T-helper 1 cell treated with Interleukin-12 subunit alpha and Interleukin-12 subunit beta and Interleukin-4 antibody, amounts not matched to agents 30 ng/mL and 1 ng/mL, for 36 hours (primary cell): Measurements from ENCODE around the gene GJD3. TPM values are rescaled to one million over a fixed set of nuclear protein-coding genes. Genes with fewer than 3 reads are reported as not detected.

Experiments used
- intact Hi-C: fragments of 100-400 bp; cut with micrococcal nuclease; formaldehyde crosslinking; loops from one replicate; pipeline ENCODE4 v1.15.1; 2024
- total RNA-seq: library from RNA; stranded (reverse); gene quantifications from 2 replicates; pipeline ENCODE4 v1.2.3, GENCODE V29; 2022

Gene GJD3
- total RNA-seq, 1 donor from 2014 or later = not detected

DNA sequence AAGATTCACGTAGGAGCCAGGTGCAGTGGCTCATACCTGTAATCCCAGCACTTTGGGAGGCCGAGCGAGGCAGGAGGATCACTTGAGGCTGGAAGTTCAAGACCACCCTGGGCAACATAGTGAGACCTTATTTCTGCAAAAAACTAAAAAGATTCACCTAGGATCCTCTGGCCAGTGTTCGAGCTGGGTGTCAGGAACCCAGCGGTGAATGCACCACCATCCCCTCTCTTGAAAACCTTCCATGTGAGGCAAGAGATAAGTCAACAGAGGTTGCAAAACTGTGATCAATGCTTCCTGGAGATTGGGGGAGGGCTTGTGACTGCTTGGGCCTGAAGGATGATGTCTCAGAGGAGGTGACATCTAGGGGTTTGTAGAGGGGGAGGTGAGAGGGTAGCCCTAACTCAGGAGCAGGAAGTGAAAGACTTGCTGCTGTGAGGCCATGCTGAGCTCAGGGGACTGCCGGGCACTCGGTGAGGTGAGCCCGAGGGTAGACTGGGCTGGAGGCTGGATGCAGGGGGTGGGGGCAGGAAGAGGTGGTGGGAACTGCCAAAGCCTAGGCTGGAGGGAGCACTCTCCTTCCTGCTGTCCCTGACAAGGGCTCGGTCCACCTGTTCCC is 11.7 kb downstream of the GJD3 start:
- intact Hi-C loops = no loop called here

DNA sequence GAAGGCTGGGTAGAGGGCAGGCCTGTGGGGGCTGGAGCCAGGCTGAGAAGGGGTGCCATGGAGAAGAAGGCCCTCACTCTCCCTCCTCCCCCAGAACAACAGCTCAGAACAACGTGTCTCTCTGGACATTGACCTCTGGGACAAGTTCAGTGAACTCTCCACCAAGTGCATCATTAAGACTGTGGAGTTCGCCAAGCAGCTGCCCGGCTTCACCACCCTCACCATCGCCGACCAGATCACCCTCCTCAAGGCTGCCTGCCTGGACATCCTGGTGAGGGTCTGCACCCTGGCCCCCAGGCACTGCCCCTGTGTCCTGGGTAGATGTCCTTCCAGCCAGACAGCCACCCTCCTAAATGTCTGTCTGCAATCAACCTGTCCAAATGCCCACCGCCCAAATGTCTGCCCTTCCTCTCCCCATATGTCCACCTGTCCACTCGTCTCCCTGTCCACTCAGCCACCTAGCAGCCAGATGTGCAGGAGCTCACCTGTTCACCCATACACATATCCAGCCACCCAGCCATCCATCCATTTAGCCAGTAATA is 12.2 kb downstream of the GJD3 start:
- intact Hi-C loops = no loop called here

DNA sequence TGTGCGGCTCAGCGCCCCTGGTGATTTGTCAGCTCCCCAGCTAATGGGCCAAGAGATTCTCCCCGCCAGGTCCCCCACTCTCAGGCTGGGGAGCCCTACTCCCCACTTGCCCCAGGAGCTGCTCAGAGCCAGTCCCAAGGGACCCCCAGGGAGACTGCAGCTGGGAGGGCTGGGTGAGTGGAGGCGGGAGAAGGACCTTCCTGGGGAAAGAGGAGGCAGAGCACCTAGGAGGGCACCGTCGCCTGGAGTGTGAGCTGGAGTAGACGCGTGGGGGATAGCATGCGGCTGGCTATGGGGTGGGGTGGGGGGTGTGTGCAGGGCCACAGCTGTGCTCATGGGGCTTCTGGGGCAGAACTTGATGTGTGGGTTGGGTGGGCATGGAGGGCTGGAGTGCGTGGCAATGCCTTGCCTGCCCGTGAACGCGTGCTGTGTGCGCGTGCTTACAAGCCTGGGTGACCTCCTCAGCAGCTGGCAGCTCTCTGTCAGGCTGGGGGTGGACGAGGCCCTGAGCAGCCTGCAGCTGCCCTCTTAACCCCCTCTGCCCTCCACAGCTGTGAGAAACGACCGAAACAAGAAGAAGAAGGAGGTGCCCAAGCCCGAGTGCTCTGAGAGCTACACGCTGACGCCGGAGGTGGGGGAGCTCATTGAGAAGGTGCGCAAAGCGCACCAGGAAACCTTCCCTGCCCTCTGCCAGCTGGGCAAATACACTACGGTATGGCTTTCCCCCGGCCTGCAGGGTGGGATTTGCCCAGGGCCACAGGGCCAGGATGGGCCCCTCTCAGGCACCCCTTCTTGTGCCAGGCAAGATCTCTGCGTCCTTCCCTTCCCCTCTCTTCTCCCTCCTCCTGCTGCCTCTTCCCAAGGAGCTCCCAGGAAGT is 12.9 kb downstream of the GJD3 start:
- intact Hi-C loops = no loop called here

DNA sequence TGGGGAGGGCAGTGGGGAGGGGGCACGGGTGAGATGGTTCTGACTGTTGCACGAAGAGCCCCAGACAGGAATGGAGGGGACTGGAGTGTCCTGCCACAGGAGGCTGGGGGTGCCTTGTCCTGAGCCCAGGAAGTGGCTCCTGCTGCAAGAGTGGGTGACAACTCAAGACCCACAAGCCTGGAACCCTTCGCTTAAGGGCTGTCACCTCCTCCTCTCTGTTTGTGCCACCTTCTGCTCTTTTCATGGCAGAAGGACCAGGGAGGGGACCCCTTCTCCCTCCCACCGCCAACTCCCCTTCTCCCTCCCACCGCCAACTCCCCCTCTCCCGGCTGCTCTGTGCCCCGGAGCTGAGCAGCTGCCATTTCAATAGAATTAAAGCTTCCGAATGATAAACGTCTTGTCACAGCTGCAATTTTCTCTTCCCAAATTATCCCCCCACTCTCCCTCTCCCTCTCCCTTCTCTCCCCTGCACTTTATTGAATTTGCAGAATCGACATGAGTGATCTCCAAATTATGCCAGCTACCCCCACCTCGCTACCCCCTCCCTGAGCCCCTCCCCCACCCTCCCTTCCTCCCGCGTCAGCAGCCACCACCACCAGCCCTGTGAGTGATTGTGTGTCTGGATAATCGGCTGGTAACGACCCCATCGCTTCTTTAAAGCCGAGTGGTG is 13.7 kb downstream of the GJD3 start:
- intact Hi-C loops = no loop called here

- intact Hi-C loops = no loop called here
Measured at GRCh38 chr17:40349895-40350688, 14.4 kb downstream of the GJD3 start.

DNA sequence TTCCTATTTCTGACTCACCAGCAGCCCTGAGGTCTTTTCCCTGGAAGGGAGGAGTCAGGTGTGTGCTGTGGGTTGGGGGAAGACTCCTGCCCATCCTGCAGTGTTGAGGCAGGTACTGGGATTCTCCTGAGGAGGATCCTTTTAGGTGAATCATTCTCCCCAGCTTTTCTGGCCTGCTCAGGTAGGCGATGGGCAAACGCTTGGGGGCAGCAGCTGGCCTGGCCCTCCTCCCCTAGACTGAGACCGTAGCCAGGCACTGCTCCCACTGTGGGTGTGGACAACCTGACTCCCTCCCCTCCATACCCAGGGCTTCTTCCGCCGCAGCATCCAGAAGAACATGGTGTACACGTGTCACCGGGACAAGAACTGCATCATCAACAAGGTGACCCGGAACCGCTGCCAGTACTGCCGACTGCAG is 15.1 kb downstream of the GJD3 start:
- intact Hi-C loops = no loop called here

- intact Hi-C loops = no loop called here
Measured at GRCh38 chr17:40348562-40349476, 15.7 kb downstream of the GJD3 start.

DNA sequence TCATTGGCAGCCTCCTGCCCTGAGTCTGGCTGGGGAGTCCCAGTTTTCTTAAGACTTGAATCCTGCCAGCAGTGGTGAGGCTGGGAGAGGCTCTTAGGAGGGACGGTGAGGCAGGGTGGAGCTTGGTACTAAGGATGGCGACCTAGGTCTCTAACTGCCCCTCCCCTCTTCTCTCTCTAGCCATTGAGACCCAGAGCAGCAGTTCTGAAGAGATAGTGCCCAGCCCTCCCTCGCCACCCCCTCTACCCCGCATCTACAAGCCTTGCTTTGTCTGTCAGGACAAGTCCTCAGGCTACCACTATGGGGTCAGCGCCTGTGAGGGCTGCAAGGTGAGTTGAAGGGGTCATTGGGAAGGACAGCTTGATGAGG is 16.4 kb downstream of the GJD3 start:
- intact Hi-C loops = no loop called here

- intact Hi-C loops = no loop called here
Measured at GRCh38 chr17:40347319-40348135, 17.0 kb downstream of the GJD3 start.

- intact Hi-C loops = no loop called here
Measured at GRCh38 chr17:40346765-40347158, 17.8 kb downstream of the GJD3 start.

- intact Hi-C loops = no loop called here
Measured at GRCh38 chr17:40345994-40346764, 18.4 kb downstream of the GJD3 start.

DNA sequence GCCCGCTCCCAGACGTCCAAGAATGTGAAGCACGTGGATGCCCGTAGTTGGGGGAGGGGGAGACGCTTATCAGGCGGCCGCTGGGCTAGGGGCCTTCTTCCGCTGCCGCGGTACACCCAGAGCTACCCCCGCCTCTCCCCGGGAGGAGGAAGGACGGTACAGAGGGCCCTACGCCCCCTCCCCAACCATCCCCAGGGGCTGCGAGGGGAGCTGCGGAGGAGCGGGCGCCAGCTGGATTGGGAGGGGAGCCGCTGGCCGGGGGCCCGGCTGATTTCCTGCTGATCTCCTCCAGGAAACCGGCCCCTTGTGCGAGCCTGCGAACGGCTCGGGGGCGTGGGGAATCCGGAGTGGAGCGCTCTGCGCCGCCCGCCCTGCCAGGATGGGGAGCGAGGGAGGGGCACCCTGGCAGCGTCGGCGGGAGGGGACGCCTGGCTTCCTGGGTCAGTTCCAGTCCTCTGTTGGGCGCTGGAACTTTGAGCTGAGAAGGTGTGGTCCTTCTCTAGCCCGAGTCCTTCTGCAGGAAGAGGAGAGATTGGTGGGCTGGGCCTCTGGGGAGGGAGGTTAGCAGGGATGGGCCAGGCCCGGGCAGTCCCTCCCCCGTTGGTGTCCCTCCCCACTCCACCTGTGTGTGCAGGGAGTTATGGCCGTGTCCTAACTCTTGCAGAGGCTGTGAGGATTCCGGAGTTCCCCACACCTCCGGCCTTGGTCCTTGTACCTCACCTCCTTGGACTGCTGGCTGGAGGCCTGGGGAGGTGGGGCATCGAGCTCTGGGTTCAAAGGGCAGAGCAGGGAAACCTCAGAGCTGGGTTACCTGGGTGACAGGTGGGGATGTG is 19.2 kb downstream of the GJD3 start:
- intact Hi-C loops = no loop called here

- intact Hi-C loops = no loop called here
Measured at GRCh38 chr17:40344421-40345160, 19.9 kb downstream of the GJD3 start.

DNA sequence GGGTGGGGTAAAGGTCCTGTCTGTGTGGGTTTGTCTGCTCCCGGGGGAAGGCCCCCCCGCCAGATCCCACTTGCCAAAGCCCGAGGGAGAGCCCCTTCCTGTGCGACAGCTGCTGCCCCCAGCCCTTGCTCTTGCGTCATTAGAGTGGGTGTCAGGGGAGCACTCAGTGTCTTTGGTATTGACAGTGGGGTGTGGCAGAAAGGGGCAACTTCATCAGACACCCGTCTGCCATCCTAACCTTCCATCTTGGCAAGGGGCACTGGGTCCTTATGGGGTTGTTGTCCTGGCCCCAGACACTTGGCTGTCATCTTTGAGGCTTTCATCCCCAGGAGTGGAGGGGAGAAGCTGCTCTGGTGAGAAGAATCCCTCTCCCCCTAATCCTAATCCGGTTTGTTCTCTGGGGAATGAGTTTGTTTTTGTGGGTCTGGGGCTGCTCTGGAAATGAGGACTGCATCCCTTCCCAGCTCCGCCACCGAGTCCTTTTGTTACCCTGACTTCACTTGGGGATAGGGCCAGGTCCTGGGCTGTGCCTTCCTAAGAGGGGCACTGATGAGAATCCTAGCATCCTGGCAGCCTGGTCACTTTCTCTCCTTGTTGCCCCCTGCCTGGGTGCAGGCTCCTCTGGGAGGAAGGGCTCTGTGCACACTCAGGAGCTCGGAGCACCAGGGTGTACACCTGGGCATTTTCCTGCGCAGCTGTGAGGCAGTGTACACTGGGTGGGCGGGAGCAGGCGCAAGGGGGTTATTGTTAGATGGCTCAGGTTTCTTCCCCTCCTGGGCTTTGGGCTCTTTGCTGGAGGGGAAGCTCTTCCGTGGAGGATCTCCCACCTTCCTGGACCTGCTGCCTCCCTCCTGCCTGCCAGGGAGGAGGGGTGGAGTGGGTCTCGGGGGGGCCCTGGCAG is 21.1 kb downstream of the GJD3 start:
- intact Hi-C loops = no loop called here

DNA sequence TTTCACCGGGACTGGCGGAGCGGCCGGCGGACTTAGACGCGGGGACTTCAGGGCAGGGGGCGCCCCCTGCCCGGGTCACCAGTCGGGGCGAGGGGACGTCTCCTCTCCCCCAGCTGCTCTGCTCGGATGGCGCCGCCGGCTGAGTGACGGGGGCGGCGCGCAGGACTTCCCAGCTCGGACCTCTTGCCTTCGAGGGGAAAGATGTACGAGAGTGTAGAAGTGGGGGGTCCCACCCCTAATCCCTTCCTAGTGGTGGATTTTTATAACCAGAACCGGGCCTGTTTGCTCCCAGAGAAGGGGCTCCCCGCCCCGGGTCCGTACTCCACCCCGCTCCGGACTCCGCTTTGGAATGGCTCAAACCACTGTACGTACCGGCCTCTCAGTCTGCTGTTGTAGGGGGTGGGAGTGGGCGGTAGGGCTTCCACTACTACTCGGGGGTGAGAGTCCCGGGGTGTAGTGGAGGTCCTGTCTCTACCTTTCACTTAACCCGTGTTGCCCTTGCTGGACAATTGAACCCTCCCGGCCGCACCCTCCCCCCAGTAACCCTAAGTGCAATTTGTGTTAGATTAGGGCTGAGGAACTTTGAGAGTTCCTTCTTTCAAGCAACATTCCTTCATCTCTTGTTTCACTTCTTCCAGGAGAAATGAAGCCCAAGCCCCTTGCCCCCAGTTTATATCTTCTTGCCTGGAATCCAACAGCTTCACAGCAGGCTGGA is 21.9 kb downstream of the GJD3 start:
- intact Hi-C loops = no loop called here
